ENCODE measurements around the gene MYRIP.
"Not testable (repeated sequence)": the region's sequence is repeated elsewhere in the genome, so short reads cannot be mapped to it uniquely, and the experiment has no call there.

The MYRIP gene

GRCh38 chr3:39809181-39809994 is at the start of gene MYRIP:
Gene MYRIP, plus strand, starts transcription at chr3:39809609. Its CDS starts 91,208 bp downstream, at chr3:39900817.
- no peak for DNase-seq (ENCODE audit: low read depth)

GRCh38 chr3:39760325-39760724 is 49.1 kb upstream of the MYRIP start:
- DNase-seq (ENCODE audit: low read depth), result no peak

GRCh38 chr3:39762537-39763070 is 46.8 kb upstream of the MYRIP start:
- no peak for DNase-seq (ENCODE audit: low read depth)

- no peak for DNase-seq (ENCODE audit: low read depth)
Observed at GRCh38 chr3:39763390-39763789, 46.0 kb upstream of the MYRIP start.

- no peak for DNase-seq (ENCODE audit: low read depth)
Observed at GRCh38 chr3:39765575-39765974, 43.8 kb upstream of the MYRIP start.

- no peak for DNase-seq (ENCODE audit: low read depth)
Observed at GRCh38 chr3:39766433-39766832, 43.0 kb upstream of the MYRIP start.

- not testable (repeated sequence) for DNase-seq (ENCODE audit: low read depth)
Observed at GRCh38 chr3:39766909-39767308, 42.5 kb upstream of the MYRIP start.

- not testable (repeated sequence) for DNase-seq (ENCODE audit: low read depth)
Observed at GRCh38 chr3:39778168-39778567, 31.2 kb upstream of the MYRIP start.

GRCh38 chr3:39779511-39780230 is 29.7 kb upstream of the MYRIP start:
- DNase-seq (ENCODE audit: low read depth), result no peak

GRCh38 chr3:39780352-39780751 is 29.1 kb upstream of the MYRIP start:
- no peak for DNase-seq (ENCODE audit: low read depth)

GRCh38 chr3:39781025-39781424 is 28.4 kb upstream of the MYRIP start:
- no peak for DNase-seq (ENCODE audit: low read depth)

GRCh38 chr3:39781632-39782031 is 27.8 kb upstream of the MYRIP start:
- DNase-seq (ENCODE audit: low read depth), result no peak

- DNase-seq (ENCODE audit: low read depth), result no peak
Observed at GRCh38 chr3:39783680-39784079, 25.7 kb upstream of the MYRIP start.

GRCh38 chr3:39784922-39785321 is 24.5 kb upstream of the MYRIP start:
- DNase-seq (ENCODE audit: low read depth), result no peak

- no peak for DNase-seq (ENCODE audit: low read depth)
Observed at GRCh38 chr3:39788128-39788883, 21.1 kb upstream of the MYRIP start.

GRCh38 chr3:39791603-39792002 is 17.8 kb upstream of the MYRIP start:
- no peak for DNase-seq (ENCODE audit: low read depth)

- no peak for DNase-seq (ENCODE audit: low read depth)
Observed at GRCh38 chr3:39794880-39795279, 14.5 kb upstream of the MYRIP start.

GRCh38 chr3:39801216-39801615 is 8.2 kb upstream of the MYRIP start:
- DNase-seq (ENCODE audit: low read depth), result no peak

- not testable (repeated sequence) for DNase-seq (ENCODE audit: low read depth)
Observed at GRCh38 chr3:39802486-39802885, 6.9 kb upstream of the MYRIP start.

GRCh38 chr3:39803956-39804355 is 5.5 kb upstream of the MYRIP start:
- no peak for DNase-seq (ENCODE audit: low read depth)

GRCh38 chr3:39804951-39805350 is 4.5 kb upstream of the MYRIP start:
- DNase-seq (ENCODE audit: low read depth), result no peak

- DNase-seq (ENCODE audit: low read depth), result no peak
Observed at GRCh38 chr3:39805650-39806049, 3.8 kb upstream of the MYRIP start.
